IPS-NIHi7 (cell line): ENCODE data around the gene LCLAT1.
"Not testable (repeated sequence)": the region's sequence is repeated elsewhere in the genome, so short reads cannot be mapped to it uniquely, and the experiment has no call there.

Source experiments
- DNase-seq: peaks from one replicate; pipeline ENCODE4 v3.0.0; 2012; ENCODE audit warnings: mixed read lengths; ENCODE audit errors: extremely low spot score

The LCLAT1 gene

DNA sequence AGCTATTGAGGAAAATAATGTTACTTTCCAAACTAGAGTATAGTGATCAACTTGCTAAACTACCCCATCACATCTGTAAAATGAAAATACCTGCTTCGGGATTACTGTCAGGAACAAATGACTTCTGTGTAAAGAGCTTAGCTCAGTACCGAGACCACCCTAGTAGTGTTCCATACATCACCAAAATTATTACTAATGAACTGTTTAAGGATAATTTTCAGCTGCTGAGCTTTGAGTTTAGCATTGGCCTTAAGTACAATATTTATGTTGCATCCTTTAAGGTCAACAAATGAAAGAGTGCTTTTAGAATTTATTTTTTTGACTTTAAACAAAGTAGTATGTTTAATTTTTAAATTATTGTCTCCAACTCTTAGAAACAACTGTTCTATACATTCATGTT is 144.1 kb downstream of the LCLAT1 start:
- DNase-seq = no peak

DNA sequence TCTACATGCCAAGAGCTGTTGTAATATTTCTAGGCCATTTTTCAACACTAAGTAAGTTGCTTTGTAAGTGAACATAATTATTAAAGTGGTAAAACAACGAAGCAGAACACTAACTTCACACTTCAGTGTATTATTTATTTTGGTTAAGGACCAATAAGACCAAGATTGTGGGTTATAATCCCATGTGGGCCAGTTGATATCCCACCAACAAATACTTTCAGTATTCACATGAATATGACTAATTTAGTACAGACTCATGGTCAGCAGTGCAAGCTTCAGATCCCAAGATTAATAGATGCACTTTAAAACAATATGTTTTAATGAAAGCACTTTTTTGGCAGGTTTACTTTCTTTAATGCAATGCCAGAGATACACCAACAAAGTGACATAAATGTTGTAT is 154.3 kb downstream of the LCLAT1 start:
- DNase-seq = no peak

DNA sequence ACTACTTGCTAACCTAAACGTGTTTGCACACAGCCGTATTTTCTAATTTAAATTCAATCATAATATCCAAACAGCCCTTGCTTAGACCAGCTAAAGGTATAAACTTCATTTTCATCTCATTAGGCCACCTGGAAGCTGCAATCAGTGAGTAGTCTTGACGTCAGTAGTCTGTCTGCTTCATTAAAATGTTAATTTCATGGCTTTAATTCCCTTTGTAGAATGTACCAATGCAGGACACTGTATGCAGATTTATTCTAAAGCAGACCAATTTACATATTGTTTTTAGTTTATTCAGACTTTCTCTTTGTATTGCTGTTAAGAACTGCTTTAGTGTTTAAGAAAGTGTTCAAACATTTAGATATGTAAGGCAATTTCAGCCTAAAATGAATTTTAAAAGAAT is 158.2 kb downstream of the LCLAT1 start:
- no peak for DNase-seq

DNA sequence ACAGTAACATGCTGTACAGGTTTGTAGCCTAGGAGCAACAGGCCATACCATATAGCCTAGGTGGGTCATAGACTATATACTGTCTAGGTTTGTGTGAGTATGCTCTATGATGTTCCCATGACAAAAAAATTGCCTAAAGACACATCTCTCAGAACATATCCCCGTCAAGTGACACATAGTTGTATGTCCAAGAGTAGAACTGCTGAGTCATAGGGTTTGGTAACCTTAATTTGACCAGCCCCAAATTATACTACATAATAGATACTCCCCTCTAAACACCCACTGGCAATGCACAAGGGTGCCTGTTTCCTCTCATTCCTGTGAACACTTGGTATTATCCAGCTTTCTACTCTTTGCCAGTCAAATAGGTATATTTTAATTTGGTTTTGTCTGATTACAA is 161.6 kb downstream of the LCLAT1 start:
- no peak for DNase-seq

DNA sequence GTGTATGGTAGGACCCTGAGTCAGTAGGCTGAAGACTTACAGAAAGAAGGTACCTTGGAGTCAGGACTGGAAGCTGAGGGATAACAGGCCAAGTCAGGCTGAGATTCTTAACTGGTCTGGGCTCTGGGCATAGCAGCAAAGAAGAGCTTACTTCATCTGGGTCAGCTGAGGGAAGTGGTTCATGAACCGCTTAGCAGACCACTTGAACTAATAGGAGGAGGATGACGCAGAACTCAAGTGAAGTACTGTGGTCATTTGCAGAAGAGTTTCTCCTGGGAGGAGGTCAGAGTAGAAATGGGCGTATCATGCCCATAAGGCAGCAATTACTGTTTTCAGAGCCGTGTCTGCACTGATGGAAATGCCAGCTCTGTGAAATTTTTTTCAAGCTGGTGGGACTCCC is 164.5 kb downstream of the LCLAT1 start:
- no peak for DNase-seq

DNA sequence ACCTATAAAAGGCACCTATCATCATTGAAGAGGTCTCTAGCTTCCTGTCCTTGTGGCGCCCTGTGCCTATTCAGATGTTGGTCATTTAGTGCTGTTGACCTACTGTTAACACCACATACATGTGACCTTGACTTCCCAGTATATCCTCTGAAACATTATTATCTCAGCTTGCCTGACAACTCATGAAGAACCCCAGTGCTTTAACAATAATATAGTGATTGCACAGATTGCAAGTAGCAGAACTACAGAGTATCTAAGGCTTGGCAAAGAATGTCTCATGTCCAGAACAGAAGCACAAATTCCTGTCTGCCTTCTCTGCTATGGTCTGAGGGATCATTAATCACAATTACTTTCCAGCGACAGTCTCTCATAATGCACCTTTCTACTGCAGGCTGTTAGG is 165.3 kb downstream of the LCLAT1 start:
- no peak for DNase-seq

GRCh38 chr2:30613001-30613400 is 166.0 kb downstream of the LCLAT1 start:
- no peak for DNase-seq

DNA sequence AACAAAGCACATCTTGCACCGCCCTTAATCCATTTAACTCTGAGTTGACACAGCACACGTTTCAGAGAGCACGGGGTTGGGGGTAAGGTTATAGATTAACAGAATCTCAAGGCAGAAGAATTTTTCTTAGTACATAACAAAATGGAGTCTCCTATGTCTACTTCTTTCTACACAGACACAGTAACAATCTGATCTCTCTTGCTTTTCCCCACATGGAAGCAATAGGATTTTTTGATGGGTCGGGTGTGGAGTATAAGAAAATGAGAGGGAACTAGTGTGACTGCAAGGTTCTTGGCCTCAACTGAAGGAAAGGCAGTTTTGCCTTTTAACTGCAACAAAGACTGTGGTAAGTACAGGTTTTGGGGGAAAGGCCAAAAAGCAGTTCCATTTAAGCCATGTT is 167.2 kb downstream of the LCLAT1 start:
- not testable (repeated sequence) for DNase-seq

DNA sequence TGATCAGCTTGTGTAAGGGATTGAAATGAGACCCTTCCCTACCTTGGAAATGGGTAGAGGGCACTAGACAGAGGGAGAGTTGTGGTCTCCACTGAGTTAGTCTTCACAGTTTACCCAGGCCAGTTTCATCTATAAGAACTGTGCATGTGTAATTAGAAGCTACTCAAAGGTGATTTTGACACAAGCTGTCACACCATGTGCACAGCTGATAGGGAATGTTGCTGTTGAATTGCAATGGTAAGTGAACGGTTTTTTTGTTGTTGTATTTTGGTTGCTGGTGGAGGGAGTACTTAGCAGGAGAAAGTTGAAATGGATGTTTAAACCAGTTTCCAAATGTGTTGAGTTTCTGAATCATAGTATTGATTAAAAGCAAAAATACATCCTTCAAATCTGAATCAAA is 168.9 kb downstream of the LCLAT1 start:
- DNase-seq = no peak

- no peak for DNase-seq
These were observed 173.1 kb downstream of the LCLAT1 start for GRCh38 chr2:30620102-30620501.

- no peak for DNase-seq
These were observed 174.8 kb downstream of the LCLAT1 start for GRCh38 chr2:30621836-30622235.

- DNase-seq = no peak
These were observed 175.4 kb downstream of the LCLAT1 start for GRCh38 chr2:30622452-30622851.

GRCh38 chr2:30625276-30625675 is 178.2 kb downstream of the LCLAT1 start:
- no peak for DNase-seq

DNA sequence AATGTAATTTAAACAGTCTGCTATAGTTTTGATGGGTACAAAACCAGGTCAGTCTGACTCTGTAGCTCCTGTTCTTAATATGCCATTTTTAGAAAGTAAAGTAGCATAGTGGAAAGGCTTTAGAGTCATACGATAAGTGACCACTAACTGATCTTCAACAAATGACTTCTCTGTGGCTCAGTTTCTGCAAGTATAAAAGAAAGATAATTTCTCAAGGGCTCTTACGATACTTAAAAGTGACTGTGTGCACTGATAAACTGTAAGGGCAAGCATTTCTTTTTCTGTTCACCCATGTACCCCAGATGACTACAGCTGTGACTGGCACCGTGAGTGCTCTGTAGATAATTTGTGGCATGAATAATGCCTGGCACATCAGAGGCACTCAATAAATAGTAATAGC is 178.7 kb downstream of the LCLAT1 start:
- DNase-seq = no peak

GRCh38 chr2:30626397-30626796 is 179.4 kb downstream of the LCLAT1 start:
- no peak for DNase-seq

- no peak for DNase-seq
These were observed 180.1 kb downstream of the LCLAT1 start for GRCh38 chr2:30627151-30627550.

GRCh38 chr2:30628341-30628740 is 181.3 kb downstream of the LCLAT1 start:
- DNase-seq = no peak

- DNase-seq = no peak
These were observed 182.8 kb downstream of the LCLAT1 start for GRCh38 chr2:30629866-30630265.

- no peak for DNase-seq
These were observed 184.1 kb downstream of the LCLAT1 start for GRCh38 chr2:30631051-30631671.

DNA sequence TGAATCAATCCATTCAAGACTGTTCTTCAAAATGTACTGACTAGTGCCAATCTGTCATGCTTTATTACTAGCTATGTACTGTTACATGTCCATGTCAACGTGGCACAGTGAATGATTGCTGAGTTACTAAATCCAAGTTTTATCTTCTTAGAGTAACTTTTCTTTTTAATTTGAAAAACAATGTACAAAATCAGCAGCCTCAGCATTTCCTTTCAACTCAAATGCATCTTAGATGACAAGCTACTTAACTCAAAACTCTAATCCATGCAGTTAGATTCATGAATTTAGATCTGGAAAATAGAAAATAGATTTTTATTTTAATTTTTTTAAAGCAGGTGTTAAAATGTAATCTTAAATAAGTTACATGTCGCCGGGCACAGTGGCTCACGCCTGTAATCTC is 186.0 kb downstream of the LCLAT1 start:
- no peak for DNase-seq

- no peak for DNase-seq
These were observed 189.3 kb downstream of the LCLAT1 start for GRCh38 chr2:30636311-30636710.

DNA sequence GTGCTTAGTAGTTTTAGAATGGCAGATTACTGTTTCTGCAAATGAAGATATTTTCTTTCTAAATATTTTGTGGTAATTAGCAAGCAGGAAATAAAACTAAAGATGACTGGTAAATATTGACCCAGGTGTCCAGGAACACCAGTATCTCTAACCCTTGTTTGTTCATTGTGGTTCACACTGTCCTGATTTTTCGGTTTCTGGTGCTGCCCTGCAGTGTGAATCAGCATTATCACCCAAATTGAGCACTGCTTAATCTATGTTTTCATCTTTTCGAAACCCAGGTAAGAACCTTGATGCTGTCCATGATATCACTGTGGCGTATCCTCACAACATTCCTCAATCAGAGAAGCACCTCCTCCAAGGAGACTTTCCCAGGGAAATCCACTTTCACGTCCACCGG is 192.8 kb downstream of the LCLAT1 start:
- no peak for DNase-seq

- no peak for DNase-seq
These were observed 194.8 kb downstream of the LCLAT1 start for GRCh38 chr2:30641765-30642345.

GRCh38 chr2:30643013-30643412 is 196.0 kb downstream of the LCLAT1 start:
- not testable (repeated sequence) for DNase-seq
